Omental fat pad (tissue), 4 donors: ENCODE data around the gene SETSIP. TPM values are rescaled to one million over a fixed set of nuclear protein-coding genes. Genes with fewer than 3 reads are reported as not detected.
"Not testable (repeated sequence)": the region's sequence is repeated elsewhere in the genome, so short reads cannot be mapped to it uniquely, and the experiment has no call there.

Experiments used
- ATAC-seq: fragments of 150-250 bp; one replicate; pipeline ENCODE4 v1.9.1; 2016; ENCODE audit warnings: mild to moderate bottlenecking, moderate library complexity; ENCODE audit not compliant: low FRiP score
- DNase-seq: peaks from one replicate; pipeline ENCODE4 v3.0.0-alpha.2; 2019; ENCODE audit warnings: low spot score
- total RNA-seq, 4 donors: library from RNA; depleted of rRNA; stranded (reverse); fragments of >200 nt; gene quantifications; one replicate each; pipeline ENCODE4 v1.1.0, GENCODE V29; 2016
- TF ChIP-seq, protein P1 (sequence below), 3 donors: fragments of 450-650 bp; IDR thresholded peaks; one replicate each; pipeline ENCODE4 v1.5.1; 2016 to 2017; ENCODE audit warnings: antibody characterized with exemption in 3 of 3, mild to moderate bottlenecking in 3 of 3, moderate library complexity in 2 of 3

SETSIP gene
- total RNA-seq, 4 donors from 2014 or later, result not detected

DNA sequence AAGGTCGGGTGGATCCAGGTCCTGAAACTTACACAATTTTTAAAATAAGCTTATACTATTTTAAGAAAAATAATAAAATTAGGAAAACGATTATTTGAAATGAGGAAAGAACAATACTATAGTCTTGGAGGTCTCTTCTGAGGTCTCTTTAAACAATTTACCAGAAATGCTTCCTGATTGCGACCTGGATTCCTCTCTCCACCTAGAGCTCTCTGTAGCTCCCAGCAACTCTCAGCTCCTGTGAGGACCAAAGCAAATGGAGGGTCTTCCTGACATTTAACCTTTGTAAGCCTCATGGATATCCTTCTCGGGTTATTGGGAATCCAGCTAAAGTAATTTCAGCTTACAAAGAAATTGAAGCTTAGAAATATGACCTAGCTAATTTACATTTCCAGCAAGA, 5.8 kb upstream of the SETSIP start:
- no peak for ATAC-seq
- TF ChIP-seq, protein P1, sequence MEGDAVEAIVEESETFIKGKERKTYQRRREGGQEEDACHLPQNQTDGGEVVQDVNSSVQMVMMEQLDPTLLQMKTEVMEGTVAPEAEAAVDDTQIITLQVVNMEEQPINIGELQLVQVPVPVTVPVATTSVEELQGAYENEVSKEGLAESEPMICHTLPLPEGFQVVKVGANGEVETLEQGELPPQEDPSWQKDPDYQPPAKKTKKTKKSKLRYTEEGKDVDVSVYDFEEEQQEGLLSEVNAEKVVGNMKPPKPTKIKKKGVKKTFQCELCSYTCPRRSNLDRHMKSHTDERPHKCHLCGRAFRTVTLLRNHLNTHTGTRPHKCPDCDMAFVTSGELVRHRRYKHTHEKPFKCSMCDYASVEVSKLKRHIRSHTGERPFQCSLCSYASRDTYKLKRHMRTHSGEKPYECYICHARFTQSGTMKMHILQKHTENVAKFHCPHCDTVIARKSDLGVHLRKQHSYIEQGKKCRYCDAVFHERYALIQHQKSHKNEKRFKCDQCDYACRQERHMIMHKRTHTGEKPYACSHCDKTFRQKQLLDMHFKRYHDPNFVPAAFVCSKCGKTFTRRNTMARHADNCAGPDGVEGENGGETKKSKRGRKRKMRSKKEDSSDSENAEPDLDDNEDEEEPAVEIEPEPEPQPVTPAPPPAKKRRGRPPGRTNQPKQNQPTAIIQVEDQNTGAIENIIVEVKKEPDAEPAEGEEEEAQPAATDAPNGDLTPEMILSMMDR (IDR thresholded peaks at IDR 0.05), result no peak
- no peak for DNase-seq

DNA sequence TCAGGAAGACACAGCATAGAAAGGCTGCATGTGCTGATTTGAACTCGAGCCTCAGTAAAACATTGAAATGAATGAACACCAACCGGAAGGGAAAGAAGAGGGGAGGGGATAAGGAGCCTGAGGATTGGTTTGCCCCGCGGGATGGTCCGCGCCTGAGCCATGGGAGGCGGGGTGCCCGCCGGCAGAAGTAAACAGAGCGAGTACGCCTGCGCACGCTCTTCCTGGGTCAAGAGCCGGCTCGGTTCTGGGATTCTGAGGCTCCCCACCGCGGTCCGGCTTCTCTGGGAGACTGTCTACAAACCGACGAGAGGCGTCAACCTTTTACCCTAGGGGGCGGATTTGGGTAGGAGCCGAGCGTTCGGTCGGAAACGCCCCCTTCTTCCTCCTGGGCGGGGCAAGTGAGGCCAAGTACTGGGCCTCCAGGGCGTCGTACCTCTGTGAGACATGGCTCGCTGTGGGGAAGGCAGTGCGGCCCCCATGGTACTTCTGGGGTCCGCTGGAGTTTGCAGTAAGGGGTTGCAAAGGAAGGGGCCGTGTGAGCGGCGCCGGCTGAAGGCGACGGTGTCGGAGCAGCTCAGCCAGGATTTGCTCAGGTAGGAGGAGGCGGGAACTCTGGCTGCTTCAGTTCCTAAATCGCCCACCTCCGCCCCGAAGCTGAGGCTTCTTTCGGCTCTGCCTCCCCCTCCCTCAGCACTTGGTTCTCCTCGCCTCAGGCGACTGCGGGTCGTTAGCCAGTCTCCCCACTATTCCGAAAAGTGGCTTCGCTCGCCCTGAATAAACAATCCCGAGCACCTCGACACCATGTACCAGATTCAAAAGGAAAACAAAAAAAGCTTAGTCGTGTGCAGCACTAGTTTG, 5.1 kb upstream of the SETSIP start, which contains the start of gene BTBD8:
Gene BTBD8 (plus strand): TSS at position 218 of the 858 bp plus-strand sequence. CDS start 227 bp downstream, at position 445.
- DNase-seq (peak; percentile 51), ATAC-seq (peak; percentile 97)
- TF ChIP-seq, protein P1 (IDR thresholded peaks at IDR 0.05), result no peak

DNA sequence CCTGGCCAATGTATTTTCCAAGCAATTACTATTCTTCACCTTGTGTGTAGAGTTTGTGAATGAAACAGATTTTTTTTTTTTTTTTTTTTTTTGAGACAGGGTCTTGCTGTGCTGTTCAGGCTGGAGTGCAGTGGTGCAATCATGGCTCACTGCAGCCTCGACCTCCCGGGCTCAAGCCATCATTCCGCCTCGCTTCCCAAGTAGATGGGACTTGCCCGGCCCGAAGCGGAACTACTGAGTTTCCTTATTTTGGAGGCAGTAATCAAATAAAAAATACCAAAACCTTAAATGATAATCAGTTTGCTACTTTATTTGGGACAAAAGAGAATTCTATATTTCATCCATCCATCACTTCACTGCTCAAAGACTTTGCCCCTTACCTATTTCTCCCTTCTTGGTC, 4.2 kb upstream of the SETSIP start:
- DNase-seq (no peak), ATAC-seq (no peak)
- TF ChIP-seq, protein P1 (IDR thresholded peaks at IDR 0.05), result no peak

DNA sequence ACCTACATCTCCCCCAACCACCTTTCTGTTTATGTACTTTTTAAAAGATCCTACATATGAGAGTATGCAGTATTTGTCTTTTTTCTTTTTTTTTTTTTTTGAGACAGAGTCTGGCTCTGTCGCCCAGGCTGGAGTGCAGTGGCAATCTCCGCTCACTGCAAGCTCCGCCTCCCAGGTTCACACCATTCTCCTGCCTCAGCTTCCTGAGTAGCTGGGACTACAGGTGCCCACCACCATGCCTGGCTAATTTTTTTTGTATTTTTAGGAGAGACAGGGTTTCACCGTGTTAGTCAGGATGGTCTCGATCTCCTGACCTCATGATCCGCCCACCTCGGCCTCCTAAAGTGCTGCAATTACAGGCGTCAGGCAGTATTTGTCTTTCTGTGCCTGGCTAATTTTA, 2.9 kb upstream of the SETSIP start:
- not testable (repeated sequence) for DNase-seq

DNA sequence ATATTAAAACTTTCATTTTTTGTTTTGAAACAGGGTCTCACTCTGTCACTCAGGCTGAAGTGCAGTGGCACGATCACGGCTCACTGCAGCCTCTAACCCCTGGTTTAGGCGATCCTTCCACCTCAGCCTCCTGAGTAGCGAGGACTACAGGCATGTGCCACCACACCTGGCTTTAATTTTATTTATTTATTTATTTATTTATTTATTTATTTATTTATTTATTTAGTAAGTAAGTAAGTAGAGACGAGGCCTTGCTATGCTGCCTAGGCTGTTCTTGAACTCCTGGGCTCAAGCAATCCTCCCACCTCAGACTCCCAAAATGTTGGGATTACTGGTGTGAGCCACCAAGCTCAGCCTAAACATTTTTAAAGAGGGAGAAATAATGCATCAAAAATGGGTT, 1.2 kb upstream of the SETSIP start:
- ATAC-seq (no peak), DNase-seq (no peak)
- TF ChIP-seq, protein P1 (IDR thresholded peaks at IDR 0.05), result no peak

More for the DNA sequence above, 2.9 kb upstream of the SETSIP start:
- ATAC-seq, result not testable (repeated sequence)

DNA sequence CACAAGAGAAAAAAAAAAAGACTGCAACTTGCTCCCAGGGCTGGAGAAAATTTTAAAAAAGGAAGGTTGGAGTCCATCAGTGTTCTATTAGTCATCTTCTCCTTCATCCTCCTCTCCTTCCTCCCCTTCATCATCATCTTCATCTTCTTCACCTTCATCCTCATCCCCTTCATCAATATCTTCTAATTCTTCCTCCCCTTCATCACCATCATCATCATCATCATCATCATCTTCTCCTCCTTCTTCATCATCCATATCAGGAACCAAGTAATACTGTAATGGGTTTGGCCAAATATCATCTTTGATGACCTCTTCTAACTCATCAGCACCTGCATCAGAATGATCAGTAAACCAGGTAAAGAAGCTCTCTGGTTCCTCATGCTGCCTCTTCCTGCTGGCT, 765 bp downstream of the SETSIP start:
- ATAC-seq, result not testable (repeated sequence)

DNA sequence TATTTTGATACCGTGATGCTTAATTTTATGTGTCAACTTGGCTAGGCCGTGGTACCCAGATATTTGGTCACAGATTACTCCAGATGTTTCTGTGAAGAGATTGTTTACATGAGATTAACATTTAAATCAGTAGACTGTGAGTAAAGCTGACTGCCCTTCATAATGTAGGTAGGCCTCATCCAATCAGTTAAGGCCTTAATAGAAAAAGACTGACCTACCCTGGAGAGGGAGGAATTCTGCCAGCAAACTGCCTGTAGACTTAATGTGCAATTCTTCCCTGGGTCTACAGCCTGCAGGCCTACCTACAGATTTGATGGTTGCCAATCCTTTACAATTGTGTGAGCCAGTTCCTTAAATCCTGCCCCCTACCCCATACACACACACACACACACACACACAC, 4.3 kb downstream of the SETSIP start:
- ATAC-seq (no peak), DNase-seq (no peak)
- TF ChIP-seq, protein P1 (IDR thresholded peaks at IDR 0.05), result no peak

More for the DNA sequence above, 765 bp downstream of the SETSIP start:
- DNase-seq, result not testable (repeated sequence)

DNA sequence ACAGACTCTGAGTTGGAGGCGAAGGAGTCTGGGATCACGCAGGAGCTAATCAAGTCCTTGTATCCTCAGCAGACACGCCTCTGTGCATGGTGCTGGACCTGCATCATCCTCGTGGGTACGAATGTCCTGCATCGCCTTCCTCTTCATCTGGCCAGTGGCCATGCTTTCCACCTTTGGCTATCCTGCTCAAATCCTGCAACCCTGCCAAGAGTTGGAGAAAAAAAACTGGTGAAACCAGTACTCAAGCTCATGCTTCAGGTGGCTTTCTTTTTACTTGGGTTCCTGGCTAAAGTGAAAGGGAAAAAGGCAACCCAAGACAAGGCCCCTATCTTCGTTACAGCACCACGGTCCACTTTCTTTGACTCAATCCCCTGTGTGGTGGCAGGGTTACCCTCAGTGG, 8.9 kb downstream of the SETSIP start:
- TF ChIP-seq, protein P1 (IDR thresholded peaks at IDR 0.05), result no peak
- no peak for ATAC-seq

More for the DNA sequence above, 8.9 kb downstream of the SETSIP start:
- no peak for DNase-seq
